GM11168 (cell line): Measurements from ENCODE around the gene ANKRD40CL.

Experiments
- in situ Hi-C: fragments of 300-500 bp; cut with MboI; formaldehyde crosslinking; loops from one replicate; pipeline ENCODE4 v1.12.0; 2022; ENCODE audit warnings: low sequenced_read_pairs; ENCODE audit not compliant: unreplicated experiment

Gene ANKRD40CL

GRCh38 chr17:50721194-50722010, 45.9 kb downstream of the ANKRD40CL start:
- in situ Hi-C loops, result no loop called here

DNA sequence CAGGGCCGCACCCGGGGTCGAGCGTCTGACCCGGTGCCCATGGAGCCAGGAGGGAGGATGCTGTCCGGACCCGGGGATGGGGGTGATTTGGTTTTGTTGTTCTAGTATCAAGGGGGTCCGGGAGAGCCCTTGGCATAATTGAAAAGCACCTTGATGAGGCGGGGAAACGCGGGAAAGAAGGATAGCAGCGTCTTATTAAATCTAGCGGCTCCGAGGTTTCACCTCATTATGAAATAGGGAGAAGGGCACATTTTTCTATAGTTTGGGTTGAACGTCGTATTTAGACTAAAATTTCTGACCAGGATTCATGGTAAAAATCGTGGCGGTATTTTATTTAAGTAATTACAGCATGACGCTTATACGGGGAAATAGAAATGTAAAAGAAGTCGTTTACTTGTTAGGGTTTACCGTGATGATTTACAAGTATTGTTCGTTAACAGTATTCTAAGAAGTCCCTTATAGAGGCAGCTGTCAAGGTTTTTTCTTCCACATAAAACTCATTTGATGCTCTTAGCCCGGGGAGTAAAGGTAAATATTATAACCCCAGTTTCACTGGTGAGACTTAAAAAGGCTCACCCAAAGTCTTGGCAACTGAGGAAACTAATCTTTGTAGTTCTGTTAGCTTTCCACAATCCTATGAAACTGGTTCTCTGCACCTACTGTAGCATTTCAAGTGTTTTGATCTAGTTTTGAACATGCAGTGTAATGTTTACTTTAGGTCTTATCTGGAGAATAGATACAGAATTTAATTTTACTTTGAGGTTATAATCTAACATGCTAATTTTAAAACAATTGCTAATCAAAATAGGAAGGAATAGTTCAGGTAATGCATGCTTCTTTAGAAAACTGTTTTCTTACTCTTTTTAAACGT, 47.2 kb downstream of the ANKRD40CL start:
- in situ Hi-C loops, result no loop called here

DNA sequence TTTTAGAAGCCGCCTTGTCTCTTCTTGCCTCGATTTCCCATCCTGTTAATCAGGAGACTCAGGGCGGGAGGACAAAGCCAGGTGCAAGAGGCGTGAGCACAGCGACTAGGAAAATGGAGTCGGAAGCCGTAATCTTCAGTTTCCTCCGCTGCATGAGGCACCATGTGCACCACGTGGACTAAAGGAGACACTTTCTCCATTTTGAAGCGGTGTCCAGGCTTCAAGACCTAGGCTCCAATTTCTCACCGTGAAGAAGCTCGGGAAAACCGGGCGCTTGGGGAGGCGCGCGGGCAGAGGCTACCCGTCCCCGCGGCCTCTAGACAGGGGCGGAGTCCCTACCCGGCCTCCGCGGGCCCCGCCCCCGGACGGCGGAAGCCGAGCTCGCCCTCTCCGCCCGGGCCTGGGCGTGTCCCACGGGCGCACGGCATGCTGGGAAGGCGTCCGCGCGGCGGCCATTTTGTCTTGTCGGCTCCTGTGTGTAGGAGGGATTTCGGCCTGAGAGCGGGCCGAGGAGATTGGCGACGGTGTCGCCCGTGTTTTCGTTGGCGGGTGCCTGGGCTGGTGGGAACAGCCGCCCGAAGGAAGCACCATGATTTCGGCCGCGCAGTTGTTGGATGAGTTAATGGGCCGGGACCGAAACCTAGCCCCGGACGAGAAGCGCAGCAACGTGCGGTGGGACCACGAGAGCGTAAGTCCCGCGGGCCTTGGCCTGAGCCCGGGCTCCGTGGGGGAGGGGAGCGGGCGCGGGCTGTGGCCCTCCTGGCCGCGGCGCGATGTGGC, 48.0 kb downstream of the ANKRD40CL start, which contains the start of gene LUC7L3:
TSS of gene LUC7L3 (plus strand) at position 460 of the 780 bp plus-strand sequence. CDS start at position 590, 130 bp downstream.
- in situ Hi-C loops, result no loop called here

DNA sequence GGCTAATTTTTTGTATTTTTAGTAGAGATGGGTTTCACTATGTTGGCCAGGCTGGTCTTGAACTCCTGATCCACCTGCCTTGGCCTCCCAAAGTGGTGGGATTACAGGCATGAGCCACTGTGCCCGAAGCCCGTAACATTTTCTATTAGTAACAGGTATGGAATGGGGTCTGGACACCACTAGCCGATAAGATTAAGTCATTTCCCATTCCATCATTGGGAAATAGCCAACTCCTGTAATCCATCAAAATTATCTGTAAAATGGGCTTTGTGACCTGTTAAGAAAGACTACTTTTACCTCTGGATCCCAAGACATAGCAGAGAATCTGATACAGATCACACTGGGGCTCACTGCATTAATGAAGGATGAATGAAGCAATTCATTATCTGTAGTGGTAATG, 51.8 kb downstream of the ANKRD40CL start:
- in situ Hi-C loops, result no loop called here

- in situ Hi-C loops, result no loop called here
These were observed 54.7 kb downstream of the ANKRD40CL start for GRCh38 chr17:50712641-50713040.
